Activated T-cell treated with anti-CD3 and anti-CD28 coated beads for 24 hours (primary cell): Measurements from ENCODE around the gene RBP3.

Experiments used
- DNase-seq: peaks from one replicate; pipeline ENCODE4 v3.0.0-alpha.2; 2020; ENCODE audit warnings: low read depth

The RBP3 gene

DNA sequence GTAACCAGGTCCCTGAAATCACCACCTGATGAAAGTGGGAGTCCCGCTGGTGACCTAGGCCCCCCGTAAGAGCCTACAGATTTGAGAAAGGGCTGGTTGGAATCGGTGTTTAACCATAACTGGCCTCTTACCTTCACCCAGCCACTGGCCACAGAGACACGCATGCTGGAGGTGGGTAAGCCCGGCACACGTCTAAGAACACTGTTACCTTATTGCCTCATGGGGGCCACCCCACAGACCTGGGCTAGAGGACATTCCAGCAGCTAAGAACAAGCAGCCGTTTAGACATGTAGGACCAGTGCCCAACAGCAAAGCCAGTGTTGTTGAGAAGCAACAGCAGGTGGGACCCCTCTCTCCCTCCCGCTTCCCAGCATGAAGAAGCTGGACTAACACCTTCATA lies 28.4 kb upstream of the RBP3 start:
- no peak for DNase-seq

GRCh38 chr10:47320812-47321211 lies 27.4 kb upstream of the RBP3 start:
- no peak for DNase-seq

- no peak for DNase-seq
These were observed 26.5 kb upstream of the RBP3 start for GRCh38 chr10:47321521-47322195.

GRCh38 chr10:47322300-47323061 lies 25.7 kb upstream of the RBP3 start, which contains the start of gene GDF2:
TSS of gene GDF2 (plus strand) at chr10:47322454. CDS start at chr10:47322669, 215 bp downstream.
- DNase-seq: no peak

DNA sequence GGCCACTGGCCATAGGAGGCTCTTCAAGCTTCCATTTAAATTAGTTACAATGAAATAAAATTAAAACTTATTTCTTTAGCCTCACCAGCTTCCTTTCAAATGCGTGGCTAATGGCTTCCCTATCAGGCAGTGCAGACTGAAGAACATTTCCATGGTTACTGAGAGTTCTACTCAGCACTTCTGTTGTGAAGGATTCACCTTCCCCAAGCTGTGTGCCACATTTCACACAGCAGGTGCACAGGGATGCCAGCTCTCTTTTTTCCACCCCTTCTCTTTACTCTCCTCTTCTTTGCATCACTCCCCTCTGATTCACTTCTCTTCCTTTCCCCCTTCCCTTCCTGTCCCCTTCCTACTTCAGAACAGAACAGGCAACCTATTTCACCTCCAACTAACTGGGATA lies 25.1 kb upstream of the RBP3 start:
- DNase-seq: no peak

DNA sequence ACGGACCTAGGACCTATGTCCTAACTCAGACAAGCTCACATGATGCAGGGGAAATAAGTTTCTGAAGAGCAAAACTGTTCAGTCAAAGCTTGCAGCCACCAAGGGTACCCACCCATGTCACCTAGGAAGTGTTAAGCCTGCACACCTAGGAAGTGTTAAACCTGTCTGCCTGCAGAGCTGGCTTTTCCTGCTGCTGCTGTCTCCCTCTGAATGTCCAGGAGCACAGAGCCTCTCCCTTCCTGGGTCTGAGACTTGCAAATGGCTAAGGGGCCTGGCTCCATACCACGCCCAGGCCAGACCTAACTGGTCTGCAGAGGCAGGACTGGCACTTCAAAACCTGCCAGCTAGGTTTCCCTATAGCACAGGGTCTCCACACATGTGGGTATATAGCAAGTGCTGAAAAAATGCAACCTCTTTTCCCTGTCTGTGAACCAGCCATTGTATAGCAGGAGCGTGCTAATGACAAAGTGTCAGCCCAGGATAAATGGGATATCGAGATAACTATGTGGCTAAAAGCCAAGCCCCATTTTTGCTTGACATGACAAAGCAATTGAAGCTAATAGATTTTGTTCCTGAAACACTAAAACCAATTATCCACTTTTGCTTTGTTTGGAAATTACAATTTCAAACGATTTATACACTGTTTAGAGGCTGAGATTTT lies 24.4 kb upstream of the RBP3 start:
- no peak for DNase-seq

DNA sequence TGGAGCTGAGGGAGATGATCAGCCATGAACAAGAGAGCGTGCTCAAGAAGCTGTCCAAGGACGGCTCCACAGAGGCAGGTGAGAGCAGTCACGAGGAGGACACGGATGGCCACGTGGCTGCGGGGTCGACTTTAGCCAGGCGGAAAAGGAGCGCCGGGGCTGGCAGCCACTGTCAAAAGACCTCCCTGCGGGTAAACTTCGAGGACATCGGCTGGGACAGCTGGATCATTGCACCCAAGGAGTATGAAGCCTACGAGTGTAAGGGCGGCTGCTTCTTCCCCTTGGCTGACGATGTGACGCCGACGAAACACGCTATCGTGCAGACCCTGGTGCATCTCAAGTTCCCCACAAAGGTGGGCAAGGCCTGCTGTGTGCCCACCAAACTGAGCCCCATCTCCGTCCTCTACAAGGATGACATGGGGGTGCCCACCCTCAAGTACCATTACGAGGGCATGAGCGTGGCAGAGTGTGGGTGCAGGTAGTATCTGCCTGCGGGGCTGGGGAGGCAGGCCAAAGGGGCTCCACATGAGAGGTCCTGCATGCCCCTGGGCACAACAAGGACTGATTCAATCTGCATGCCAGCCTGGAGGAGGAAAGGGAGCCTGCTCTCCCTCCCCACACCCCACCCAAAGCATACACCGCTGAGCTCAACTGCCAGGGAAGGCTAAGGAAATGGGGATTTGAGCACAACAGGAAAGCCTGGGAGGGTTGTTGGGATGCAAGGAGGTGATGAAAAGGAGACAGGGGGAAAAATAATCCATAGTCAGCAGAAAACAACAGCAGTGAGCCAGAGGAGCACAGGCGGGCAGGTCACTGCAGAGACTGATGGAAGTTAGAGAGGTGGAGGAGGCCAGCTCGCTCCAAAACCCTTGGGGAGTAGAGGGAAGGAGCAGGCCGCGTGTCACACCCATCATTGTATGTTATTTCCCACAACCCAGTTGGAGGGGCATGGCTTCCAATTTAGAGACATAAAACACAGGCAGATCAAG lies 22.6 kb upstream of the RBP3 start:
- no peak for DNase-seq

DNA sequence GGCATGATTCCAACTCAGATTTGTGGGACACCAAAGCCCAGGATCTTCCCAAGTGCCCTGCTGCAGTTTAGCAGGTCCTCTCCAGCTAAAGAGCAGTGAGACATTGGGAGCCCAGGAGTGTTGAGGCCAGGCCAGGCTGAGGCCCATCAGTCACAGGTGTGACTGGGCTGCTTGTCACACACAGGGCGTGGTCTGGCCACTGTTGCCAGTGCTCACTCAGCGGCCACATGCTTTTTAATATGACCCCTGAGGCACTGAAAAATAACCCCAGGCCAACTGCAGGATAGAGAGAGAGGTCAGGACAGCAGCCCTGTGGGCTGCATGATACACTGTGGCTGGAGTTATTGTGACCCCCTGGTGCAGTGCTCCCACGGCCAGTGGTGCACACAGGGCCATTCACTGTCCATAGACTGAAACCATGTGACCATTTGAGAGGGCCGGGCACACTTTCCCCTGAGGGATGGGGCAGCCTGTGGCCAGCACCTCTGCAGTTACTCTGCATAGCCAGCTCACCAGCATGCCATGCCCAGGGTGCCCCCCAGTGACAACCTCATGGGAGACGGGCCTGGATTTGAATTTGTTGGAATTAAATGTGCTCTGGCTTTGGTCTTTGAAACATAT lies 21.7 kb upstream of the RBP3 start:
- no peak for DNase-seq

- DNase-seq: no peak
These were observed 21.2 kb upstream of the RBP3 start for GRCh38 chr10:47326927-47327330.

DNA sequence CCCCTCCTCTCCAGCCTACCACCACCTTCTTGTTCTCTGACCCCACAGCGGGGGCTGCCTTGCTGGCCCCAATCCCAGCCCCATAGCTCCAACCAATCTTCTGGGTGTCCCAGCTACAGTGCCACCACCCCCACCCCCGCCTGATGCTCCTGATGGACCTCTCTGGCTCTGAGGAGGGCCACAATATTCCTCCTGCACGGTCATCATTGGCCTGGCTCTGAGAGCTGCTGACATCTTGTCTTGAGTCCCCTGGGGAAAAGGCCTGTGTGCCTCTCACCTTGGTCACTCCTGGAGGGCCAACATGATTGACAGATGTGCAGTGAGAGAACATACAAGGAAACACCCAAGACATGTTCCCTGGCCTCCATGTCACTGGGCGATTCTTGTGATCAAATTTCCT lies 18.3 kb upstream of the RBP3 start:
- DNase-seq: no peak

DNA sequence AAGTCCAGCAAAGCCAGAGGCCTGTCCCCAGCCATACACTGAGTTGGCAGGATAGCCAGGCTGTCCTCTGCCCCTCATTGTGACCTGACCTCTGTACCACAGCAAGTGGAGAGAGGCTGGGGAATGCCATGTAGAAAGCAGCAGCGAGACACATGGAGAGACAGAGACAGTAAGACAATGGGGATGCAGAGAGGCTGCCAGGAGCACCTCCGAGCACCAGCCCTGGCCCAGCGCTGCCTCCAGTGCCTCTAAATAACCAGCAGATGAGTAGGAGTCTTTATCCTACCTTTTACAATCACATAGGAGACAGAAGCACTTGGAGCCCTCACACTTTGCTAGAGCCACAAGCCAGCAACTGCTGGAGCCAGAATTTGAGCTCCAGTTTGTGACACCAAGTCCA lies 17.8 kb upstream of the RBP3 start:
- no peak for DNase-seq

DNA sequence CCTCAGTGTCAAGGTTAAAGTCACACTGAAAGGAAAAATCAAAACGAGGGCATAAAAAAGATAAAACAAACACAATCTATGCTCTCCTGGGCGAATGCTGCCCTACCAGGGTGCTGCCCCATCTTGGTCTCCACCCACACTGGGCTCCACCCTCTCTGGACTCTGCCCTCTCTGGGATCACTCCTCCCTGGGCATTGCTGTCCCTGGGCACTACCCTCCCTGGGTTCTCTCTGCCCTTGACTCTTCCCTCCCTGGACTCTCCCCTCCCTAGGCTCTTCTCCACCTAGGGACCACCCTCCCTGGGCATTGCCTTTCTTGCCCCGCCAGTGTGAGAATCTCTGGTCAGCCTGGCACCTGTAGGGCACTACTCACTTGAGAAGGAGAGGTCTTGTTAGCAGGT lies 17.4 kb upstream of the RBP3 start:
- DNase-seq: no peak

DNA sequence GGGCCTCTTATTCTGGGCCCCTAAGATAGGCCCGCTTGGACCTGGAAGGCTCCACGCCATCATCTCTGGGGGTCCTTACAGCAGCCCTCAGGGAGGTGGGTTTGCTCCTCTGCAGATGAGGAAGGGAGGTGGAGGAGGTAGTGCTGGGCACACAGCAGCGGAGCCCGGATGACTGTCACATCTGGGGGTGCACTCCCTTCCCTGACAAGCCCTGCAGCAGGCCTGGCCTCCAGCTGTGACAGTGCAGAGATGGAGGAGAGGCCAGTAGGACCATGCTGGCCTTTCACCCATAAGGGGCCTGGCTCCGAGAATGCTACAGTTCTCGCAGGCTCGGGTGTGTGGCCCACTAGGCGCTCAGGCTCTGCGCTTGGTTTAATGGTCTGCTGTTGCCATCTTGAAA lies 16.7 kb upstream of the RBP3 start:
- no peak for DNase-seq

DNA sequence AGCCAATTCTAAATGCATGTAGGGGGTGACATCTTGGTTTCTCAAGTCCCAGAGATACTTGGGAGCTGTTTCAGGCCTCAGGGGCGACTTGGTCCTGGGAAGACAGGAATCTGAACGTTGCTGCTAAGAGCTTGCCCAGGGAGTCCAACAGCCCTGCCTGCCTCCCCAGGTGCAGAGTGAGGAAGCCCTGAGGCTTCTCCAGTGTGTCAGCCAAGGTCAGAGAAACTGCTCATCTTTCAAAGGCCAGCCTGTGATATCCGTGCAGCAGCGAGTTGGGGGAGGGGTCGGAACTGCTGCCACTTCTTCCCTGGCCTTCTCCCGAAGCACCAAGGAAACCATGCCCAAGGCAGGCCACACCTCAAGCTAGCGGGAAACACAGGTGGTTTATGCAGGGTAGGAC lies 16.2 kb upstream of the RBP3 start:
- no peak for DNase-seq

- DNase-seq: no peak
These were observed 15.8 kb upstream of the RBP3 start for GRCh38 chr10:47332371-47332770.

GRCh38 chr10:47332946-47333345 lies 15.2 kb upstream of the RBP3 start:
- no peak for DNase-seq

DNA sequence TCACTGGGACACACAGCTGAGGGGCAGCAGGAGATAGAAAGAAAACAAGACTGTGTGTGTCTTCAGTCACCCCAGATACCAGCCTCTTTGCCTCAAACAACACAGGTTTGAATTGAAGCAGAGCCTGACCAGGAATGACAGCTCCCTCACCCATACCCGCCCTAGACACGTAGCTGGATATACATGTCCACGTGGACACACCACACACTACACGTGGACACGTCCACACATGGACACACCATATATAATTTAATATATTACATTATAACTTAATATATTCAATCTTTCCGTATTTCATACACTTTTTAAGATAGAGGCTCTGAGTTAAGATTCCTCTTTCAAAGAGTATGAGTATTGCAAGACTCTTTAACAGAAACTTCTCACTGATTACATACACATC lies 14.6 kb upstream of the RBP3 start:
- DNase-seq: no peak

DNA sequence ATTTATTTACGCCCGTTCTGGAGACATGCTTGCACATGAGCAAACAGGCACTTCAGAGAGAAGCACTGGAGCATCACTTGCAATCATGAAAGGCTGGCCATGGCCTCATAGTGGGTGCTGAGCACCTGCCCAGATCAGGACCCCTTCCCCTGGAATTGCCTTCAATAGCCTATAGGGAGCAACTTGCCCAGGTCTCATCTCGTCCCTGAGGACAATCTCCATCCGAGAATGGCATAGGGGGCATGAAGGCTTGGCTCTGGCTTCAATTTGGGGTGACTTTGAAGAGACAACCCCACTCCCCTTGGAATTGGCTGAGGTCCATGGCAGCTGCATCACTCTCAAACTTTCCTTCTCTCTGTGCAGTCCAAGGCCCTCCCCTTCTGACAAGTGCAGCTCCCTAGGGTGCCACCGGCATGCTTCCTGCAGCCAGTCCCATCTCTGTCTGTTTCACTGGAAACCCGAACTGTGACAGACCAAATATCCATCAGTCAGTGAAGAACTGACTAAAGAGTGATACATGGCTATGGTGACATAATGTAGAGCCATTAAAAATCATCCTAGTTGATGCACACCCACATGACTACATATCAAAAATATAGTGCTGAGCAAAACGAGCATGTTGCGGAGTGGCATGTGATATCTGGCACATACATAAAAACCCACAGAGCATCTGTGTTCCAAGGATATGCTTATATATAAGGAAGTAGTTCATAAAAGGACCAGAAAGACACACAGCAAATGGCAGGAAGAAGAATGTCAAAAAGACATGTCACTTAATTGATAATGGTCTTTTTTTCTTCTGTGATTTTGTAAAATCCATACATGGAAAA lies 13.5 kb upstream of the RBP3 start:
- no peak for DNase-seq

DNA sequence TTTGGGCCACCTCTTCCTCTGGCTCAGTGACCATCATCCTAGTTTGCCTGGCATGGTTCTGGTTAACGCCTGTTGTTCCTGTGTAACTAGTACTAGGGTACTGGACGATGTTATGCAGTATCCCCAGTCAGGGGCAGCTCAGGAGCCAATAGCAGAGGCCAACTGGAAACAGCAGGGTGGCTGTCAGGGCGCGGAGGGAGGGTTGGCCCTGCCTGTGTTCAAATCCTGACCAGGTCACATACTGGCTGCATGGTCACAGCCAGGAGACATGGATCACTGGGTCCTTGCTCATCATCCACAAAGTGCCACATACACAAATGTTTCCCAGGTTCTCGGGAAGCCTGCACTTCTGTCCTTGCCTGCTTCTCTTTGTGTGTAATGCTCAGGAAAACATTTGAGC lies 12.3 kb upstream of the RBP3 start:
- no peak for DNase-seq

DNA sequence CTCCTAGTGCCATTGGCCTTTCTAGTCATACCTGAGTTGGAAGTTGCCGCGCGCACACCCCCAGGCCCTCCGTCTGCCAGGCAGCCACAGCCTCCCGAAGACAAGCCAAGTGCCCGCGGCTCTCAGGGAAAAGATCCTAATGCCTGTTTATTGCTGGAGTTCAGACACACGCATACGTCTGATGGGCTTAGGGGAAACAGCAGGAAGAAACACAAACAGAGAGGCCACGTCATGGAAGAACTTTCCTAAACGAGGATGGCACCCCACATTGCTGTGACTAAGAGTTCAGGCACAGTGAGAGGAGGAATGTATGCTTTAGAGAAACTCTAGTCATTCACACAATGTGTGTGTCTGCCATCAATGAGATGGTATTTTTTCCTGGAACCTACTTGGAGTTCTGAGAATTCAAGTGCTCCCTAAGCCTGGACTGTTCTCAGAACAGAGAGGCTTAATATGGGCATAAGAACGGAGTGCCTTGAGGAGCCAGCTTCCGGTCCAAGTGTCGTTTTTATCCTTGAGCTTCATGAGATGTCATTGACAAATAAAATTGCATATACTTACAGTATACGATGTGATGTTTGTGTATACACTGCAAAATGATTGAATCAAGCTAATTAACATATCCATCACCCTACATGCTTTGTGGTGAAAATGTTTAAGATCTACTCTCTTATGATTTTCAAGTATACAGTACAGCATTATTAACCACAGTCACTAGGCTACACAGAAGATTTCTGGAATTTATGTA lies 11.6 kb upstream of the RBP3 start:
- no peak for DNase-seq
